HL-60 (cell line): ENCODE results near the gene FASTK.

Experiments
- DNase-seq, 2 experiments: peaks; one replicate each; pipeline ENCODE4 v3.0.0-alpha.2; 2010 to 2020; ENCODE audit warnings: low read depth in 1 of 2, low spot score in 1 of 2
- H3K27ac ChIP-seq: fragments of 250-450 bp; sonication (Bioruptor Pico); replicated peaks from 2 replicates; pipeline ENCODE4 v1.5.1; 2020; ENCODE audit warnings: mild to moderate bottlenecking, moderate library complexity
- H3K27me3 ChIP-seq: fragments of 250-450 bp; sonication (Bioruptor Pico); 2 replicates; pipeline ENCODE4 v1.5.1; 2021; ENCODE audit warnings: mild to moderate bottlenecking, moderate library complexity; ENCODE audit not compliant: insufficient read depth, poor library complexity, severe bottlenecking
- H3K4me3 ChIP-seq: replicated peaks from 2 replicates; pipeline ENCODE4 v1.5.1; 2011; ENCODE audit warnings: mild to moderate bottlenecking, control low read depth, low read length; ENCODE audit not compliant: insufficient read depth
- GABPA ChIP-seq: IDR thresholded peaks from 2 replicates; pipeline ENCODE4 v1.6.1; 2012; ENCODE audit warnings: low read depth
- POLR2AphosphoS5 ChIP-seq: IDR thresholded peaks from 2 replicates; pipeline ENCODE4 v1.6.1; 2012; ENCODE audit warnings: low read depth
- SPI1 ChIP-seq: IDR thresholded peaks from 2 replicates; pipeline ENCODE4 v1.6.1; 2012; ENCODE audit warnings: low read depth, mild to moderate bottlenecking, borderline replicate concordance
- TF ChIP-seq, protein P1 (sequence below): IDR thresholded peaks from one replicate; pipeline ENCODE4 v1.5.1; 2011; ENCODE audit warnings: low read length, control low read depth, inconsistent platforms; ENCODE audit not compliant: insufficient read depth
- TF ChIP-seq, protein P2 (sequence below): IDR thresholded peaks from 2 replicates; pipeline ENCODE4 v1.6.1; 2012; ENCODE audit warnings: low read depth; ENCODE audit not compliant: insufficient replicate concordance

Gene FASTK

DNA sequence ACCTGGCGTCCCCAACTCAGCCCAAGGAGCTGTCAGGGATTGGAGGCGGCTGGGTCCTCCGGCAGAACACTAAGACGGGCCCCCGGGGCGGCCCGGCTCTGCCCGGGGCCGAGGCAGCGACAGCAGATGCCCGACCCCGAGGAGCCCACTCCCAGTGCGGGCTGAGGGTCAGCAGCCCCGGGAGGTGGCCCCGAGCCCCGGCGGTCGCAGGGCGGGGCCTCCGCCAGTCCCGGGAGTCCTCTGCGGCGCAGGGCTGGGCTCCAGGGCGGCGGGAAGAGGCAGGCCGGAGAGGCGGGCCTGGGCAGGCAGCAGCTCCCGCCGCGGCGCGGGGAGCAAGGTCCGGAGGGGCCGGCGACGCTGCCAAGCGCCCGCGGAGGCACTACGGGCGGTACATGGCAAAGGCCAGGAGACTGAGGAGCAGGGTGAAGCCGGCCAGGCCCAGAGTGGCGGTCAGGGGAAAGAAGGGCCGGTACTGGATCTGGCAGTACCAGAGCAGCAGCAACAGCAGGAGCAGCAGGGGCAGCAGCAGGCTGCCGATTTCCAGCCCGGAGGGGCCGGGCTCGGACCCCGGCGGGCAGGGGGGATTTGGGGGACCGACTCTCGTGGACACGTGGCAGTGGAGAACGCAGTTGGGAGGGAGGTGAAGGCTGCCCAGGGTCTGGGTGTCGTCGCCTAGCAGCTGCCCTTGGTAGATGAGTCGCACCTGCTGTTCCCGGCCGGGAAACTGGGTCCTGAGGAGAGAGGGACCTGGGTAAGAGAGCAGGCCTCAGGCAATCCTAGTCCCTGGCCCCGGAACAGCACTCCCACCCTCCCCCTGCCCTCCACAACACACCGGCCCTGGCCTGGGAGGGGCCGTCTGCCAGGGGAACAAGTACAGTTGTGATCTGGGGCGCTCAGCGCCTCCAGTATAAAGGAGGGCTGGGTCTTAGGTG is 827 bp upstream of the FASTK start:
- DNase-seq: no peak
- Histone ChIP-seq H3K4me3 (peak overlapping the region; percentile 77), H3K27me3 (no peaks in the 10 kb centered on the region), H3K27ac (peak overlapping the region; percentile 97)
- TF ChIP-seq POLR2AphosphoS5 (no peak), SPI1 (no peak), GABPA (no peak)
- TF ChIP-seq, protein P1, sequence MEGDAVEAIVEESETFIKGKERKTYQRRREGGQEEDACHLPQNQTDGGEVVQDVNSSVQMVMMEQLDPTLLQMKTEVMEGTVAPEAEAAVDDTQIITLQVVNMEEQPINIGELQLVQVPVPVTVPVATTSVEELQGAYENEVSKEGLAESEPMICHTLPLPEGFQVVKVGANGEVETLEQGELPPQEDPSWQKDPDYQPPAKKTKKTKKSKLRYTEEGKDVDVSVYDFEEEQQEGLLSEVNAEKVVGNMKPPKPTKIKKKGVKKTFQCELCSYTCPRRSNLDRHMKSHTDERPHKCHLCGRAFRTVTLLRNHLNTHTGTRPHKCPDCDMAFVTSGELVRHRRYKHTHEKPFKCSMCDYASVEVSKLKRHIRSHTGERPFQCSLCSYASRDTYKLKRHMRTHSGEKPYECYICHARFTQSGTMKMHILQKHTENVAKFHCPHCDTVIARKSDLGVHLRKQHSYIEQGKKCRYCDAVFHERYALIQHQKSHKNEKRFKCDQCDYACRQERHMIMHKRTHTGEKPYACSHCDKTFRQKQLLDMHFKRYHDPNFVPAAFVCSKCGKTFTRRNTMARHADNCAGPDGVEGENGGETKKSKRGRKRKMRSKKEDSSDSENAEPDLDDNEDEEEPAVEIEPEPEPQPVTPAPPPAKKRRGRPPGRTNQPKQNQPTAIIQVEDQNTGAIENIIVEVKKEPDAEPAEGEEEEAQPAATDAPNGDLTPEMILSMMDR: no peak
- TF ChIP-seq, protein P2, sequence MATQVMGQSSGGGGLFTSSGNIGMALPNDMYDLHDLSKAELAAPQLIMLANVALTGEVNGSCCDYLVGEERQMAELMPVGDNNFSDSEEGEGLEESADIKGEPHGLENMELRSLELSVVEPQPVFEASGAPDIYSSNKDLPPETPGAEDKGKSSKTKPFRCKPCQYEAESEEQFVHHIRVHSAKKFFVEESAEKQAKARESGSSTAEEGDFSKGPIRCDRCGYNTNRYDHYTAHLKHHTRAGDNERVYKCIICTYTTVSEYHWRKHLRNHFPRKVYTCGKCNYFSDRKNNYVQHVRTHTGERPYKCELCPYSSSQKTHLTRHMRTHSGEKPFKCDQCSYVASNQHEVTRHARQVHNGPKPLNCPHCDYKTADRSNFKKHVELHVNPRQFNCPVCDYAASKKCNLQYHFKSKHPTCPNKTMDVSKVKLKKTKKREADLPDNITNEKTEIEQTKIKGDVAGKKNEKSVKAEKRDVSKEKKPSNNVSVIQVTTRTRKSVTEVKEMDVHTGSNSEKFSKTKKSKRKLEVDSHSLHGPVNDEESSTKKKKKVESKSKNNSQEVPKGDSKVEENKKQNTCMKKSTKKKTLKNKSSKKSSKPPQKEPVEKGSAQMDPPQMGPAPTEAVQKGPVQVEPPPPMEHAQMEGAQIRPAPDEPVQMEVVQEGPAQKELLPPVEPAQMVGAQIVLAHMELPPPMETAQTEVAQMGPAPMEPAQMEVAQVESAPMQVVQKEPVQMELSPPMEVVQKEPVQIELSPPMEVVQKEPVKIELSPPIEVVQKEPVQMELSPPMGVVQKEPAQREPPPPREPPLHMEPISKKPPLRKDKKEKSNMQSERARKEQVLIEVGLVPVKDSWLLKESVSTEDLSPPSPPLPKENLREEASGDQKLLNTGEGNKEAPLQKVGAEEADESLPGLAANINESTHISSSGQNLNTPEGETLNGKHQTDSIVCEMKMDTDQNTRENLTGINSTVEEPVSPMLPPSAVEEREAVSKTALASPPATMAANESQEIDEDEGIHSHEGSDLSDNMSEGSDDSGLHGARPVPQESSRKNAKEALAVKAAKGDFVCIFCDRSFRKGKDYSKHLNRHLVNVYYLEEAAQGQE: no peak

DNA sequence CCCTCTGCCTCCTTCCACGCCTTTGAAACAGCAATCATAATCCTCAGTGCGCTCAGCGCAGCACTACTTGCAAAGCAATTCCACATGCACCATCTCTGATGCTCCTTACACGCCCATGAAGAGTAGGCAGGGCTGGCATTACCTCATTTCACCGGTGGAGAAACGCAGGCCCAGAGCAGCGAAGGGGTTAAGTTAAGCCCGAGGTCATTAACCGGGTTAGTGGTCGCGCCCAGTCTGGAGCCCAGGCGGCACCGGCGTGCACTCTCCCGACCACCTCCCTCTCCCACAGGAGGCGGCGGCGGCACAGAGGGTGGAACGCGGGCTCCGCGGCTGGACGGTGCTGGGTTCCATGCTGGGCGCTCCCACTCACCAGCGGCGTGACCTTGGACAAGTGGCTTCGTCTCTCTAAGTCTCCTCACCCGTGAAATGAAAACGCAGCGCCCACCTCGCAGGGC is 515 bp downstream of the FASTK start:
- peak overlapping the region; percentile 77 for H3K4me3 ChIP-seq
- no peaks in the 10 kb centered on the region for H3K27me3 ChIP-seq
- peak overlapping the region; percentile 97 for H3K27ac ChIP-seq
- DNase-seq: peak in 1 of 2 experiments; percentile 34
- TF ChIP-seq GABPA: no peak
- TF ChIP-seq POLR2AphosphoS5: 0 out of 2 replicates have a peak, but pooled peaks have one; percentile 13

DNA sequence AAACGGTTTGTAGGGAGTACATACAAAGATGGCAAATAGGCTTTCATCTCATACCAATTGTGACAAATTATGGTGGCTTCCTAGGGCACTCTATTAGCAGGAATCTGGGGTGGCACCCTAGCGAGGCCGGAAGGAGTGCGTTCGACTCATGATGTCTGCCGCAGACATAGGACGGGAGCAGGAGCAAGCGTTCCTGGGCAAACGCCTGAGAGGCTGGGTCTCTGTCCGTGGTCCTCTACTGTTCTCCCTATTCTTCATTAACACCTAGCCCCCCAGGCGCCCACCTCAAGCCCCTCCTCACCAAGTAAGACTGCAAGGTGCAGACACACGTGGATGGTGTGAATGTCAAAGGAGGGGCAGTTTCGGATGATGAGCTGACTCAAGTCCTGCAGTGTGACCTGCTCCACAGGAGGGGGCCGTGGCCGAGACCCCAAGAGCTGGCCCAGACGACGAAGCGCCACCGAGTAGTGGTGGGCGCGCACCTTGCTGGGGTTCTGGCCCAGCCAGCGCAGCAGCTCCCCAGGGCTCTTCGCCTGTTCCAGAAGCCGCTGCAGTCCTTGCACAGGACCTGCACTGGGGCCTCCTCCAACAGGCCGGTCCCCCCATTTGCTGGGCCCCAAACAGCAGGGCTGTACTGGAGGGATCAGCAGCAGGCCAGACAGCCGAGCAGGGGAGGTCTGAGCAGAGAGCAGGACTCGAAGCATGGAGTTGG is 1.3 kb downstream of the FASTK start:
- H3K4me3 ChIP-seq: peak overlapping the region; percentile 77
- H3K27ac ChIP-seq: peak overlapping the region; percentile 97; the same call in 1 of the 2 replicates
- TF ChIP-seq, protein P1: no peak
- TF ChIP-seq GABPA (no peak), SPI1 (no peak), POLR2AphosphoS5 (no peak)
- TF ChIP-seq, protein P2: peak; percentile 30
- DNase-seq: no peak
- no peaks in the 10 kb centered on the region for H3K27me3 ChIP-seq
